ENCODE measurements around the gene NT5DC3. TPM values are rescaled to one million over a fixed set of nuclear protein-coding genes. Genes with fewer than 3 reads are reported as not detected.

Gene NT5DC3
- total RNA-seq, 4 donors from 2014 or later: 4.7 to 32.2 (median 5.8) TPM

- Histone ChIP-seq H3K4me1 (peaks cover 0 to 32% (median 0%) of the 10 kb centered on the region in 3 donors), H3K36me3 (no peaks in the 10 kb centered on the region), H3K4me3 (no peak overlapping the region), H3K27me3 (no peaks in the 10 kb centered on the region), H3K27ac (peak overlapping the region in 1 of 4 donors; percentile 3), H3K9me3 (no peaks in the 10 kb centered on the region)
- DNase-seq: no peak
- WGBS, 2 donors: 46 to 73% methylated on average over 2 of the region's 2 CpGs
- TF ChIP-seq, protein P1, sequence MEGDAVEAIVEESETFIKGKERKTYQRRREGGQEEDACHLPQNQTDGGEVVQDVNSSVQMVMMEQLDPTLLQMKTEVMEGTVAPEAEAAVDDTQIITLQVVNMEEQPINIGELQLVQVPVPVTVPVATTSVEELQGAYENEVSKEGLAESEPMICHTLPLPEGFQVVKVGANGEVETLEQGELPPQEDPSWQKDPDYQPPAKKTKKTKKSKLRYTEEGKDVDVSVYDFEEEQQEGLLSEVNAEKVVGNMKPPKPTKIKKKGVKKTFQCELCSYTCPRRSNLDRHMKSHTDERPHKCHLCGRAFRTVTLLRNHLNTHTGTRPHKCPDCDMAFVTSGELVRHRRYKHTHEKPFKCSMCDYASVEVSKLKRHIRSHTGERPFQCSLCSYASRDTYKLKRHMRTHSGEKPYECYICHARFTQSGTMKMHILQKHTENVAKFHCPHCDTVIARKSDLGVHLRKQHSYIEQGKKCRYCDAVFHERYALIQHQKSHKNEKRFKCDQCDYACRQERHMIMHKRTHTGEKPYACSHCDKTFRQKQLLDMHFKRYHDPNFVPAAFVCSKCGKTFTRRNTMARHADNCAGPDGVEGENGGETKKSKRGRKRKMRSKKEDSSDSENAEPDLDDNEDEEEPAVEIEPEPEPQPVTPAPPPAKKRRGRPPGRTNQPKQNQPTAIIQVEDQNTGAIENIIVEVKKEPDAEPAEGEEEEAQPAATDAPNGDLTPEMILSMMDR (IDR thresholded peaks at IDR 0.05): no peak
- no peak for TF ChIP-seq POLR2A (IDR thresholded peaks at IDR 0.05)
- intact Hi-C loops (cut with DNase I): no loop called here
Measured at GRCh38 chr12:103833891-103834290, 7.1 kb downstream of the NT5DC3 start.

- TF ChIP-seq, protein P1 (IDR thresholded peaks at IDR 0.05): no peak
- TF ChIP-seq POLR2A (IDR thresholded peaks at IDR 0.05): no peak
- no peaks in the 10 kb centered on the region for H3K36me3 ChIP-seq
- H3K27me3 ChIP-seq: no peaks in the 10 kb centered on the region
- WGBS, 2 donors: 38 to 62% methylated on average over 6 of the region's 6 CpGs
- no peak for DNase-seq
- no peak overlapping the region for H3K4me3 ChIP-seq
- H3K9me3 ChIP-seq: no peaks in the 10 kb centered on the region
- H3K4me1 ChIP-seq: peaks cover 0 to 31% (median 0%) of the 10 kb centered on the region in 3 donors
- intact Hi-C loops (cut with DNase I): no loop called here
- peak overlapping the region in 1 of 4 donors; percentile 3 for H3K27ac ChIP-seq
Measured at GRCh38 chr12:103833095-103833775, 7.8 kb downstream of the NT5DC3 start.

DNA sequence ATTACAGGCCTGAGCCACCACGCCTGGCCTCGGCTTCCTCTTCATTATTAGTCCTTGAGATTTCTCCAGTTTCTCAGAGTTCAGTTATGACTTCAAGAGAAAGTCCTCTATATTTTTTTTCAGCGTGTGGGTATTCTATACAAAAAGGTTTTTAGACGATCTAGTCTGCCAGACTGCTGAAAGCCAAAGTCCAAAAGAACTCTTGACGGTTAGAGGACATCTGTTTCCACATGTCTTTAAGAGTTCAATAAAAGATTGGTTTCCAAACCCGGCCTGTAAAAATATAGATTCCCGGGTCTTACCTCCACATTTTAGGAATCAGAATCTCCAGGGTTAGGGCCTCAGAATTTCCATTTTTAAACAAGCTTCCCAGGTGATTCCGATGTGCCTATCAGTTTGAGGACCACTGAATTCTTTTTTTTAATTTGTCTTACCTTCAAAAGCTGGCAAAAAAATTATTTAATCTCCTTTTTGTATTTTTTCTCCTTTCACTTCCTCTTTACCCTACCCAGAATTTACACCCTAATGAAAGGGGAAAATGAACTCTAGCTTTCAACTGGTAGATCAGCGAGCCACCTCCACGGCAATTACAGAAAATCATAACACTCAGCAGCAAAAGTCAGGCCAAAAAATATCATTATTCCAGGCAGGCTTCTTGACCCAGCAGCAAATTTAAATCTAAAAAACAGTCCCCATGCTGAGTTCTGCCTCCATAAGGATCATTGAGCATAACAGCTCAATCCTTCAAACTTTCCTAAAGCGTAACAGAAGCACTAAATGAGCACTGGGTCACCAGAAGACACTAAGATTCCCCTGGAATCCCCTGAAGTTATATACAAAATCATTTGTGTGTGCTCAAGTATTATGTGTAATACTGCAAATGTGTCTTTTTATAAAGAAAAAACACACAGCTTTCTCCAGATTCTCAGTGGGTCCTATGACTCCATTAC is 8.7 kb downstream of the NT5DC3 start:
- no peak overlapping the region for H3K27ac ChIP-seq
- peaks cover 0 to 31% (median 0%) of the 10 kb centered on the region in 3 donors for H3K4me1 ChIP-seq
- no peak for DNase-seq
- H3K4me3 ChIP-seq: no peak overlapping the region
- no peaks in the 10 kb centered on the region for H3K9me3 ChIP-seq
- no peaks in the 10 kb centered on the region for H3K36me3 ChIP-seq
- TF ChIP-seq, protein P1 (IDR thresholded peaks at IDR 0.05): no peak
- WGBS, 2 donors: 89 to 91% methylated on average over 11 of the region's 11 CpGs
- H3K27me3 ChIP-seq: no peaks in the 10 kb centered on the region
- intact Hi-C loops (cut with DNase I): no loop called here

DNA sequence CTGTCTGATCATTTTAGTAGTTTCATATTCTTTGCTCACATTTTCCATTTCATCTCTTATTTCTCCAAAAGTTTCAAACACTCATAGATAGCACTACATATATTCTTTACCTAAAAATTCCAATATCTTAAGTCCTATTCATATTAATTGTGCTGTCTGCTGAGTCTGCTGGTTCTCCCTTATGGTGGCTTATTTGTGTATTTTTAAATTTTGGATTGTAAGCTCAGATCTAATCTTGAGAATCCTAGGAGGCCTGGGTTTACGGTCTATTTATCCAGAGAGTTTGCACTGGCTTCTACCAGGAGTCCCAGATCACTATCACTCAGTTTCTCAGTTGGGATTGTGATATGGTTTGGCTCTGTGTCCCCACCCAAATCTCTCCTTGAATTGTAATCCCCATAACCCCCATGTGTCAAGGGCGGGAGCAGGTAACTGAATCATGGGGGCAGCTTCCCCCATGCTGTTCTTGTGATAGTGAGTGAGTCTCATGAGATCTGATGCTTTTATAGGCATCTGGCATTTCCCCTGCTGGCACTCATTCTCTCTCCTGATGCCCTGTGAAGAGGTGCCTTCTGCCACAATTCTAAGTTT is 10.2 kb downstream of the NT5DC3 start:
- Histone ChIP-seq H3K36me3 (no peaks in the 10 kb centered on the region), H3K27ac (no peak overlapping the region), H3K9me3 (no peaks in the 10 kb centered on the region), H3K27me3 (no peaks in the 10 kb centered on the region), H3K4me3 (no peak overlapping the region), H3K4me1 (peaks cover 0 to 27% (median 0%) of the 10 kb centered on the region in 3 donors)
- no peak for DNase-seq
- intact Hi-C loops (cut with DNase I): no loop called here
- 74 to 100% methylated on average over 2 of the region's 2 CpGs for WGBS, 2 donors
- TF ChIP-seq, protein P1 (IDR thresholded peaks at IDR 0.05): no peak
- TF ChIP-seq POLR2A (IDR thresholded peaks at IDR 0.05): no peak
